ENCODE data around the gene TAF11L5.
"Not testable (repeated sequence)": the region's sequence is repeated elsewhere in the genome, so short reads cannot be mapped to it uniquely, and the experiment has no call there.

Gene TAF11L5

DNA sequence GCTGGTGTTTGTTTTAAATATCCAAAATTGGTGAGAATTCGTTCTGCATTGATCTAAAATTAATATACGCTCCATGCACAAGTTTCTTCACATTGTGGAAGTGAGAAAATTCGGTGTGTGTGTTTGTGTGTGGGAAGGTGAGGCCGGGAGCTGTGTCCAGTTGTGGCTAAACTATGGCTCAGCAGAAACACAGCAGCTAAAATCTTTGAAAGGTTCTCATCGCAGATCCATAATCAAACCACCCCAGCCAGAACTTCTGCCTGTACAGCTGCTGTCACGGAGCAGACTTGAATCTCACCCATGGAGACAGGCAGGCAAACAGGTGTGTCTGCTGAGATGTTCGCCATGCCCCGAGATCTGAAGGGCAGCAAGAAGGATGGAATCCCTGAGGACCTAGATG, 27.1 kb upstream of the TAF11L5 start, which contains the start of gene TAF11L2:
TSS of gene TAF11L2 (plus strand) at position 301 of the 400 bp plus-strand sequence.
- not testable (repeated sequence) for H3K27ac ChIP-seq (ENCODE audit: low read depth in 2 of 2, low read length in 2 of 2); H3K9ac ChIP-seq (ENCODE audit: low read depth in 1 of 2, low read length in 2 of 2); H3K27me3 ChIP-seq (ENCODE audit: control insufficient read depth in 2 of 2, insufficient read depth in 2 of 2, low read length in 2 of 2); H3K9me3 ChIP-seq (ENCODE audit: control insufficient read depth in 2 of 2, low read length in 2 of 2); H3K36me3 ChIP-seq (ENCODE audit: control insufficient read depth in 2 of 2, insufficient read depth in 2 of 2, low read length in 2 of 2); H3K4me3 ChIP-seq (ENCODE audit: low read length in 2 of 2); H3K4me1 ChIP-seq (ENCODE audit: control insufficient read depth in 2 of 2, insufficient read depth in 2 of 2, low read length in 2 of 2)

DNA sequence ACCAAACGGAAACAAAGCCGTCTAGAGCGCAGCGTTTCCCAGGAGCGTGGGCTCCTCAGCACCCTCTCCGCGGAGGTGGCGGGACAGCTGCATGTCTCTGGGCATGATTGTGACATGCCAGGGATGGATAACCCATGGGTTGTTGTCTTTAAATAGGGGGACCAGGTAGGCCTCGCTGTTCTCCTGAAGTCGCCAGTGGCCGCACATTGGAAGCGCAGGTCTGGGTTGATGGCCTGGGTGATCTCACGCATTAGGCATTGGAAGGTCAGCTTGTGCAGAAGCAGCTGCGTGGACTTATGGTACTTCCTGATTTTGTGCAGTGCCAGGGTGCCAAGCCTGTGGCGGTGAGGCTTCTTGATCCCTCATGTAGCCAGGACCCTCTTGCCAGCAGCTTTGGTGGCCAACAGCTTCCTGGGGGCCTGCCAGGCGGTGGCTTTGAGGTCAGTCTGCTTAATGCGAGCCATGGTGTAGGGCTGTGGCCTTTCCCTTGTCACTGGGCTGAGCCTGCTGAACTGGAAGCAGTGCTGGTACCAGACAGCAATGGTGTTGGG, 13.2 kb upstream of the TAF11L5 start:
- H3K4me3 ChIP-seq (ENCODE audit: low read length in 2 of 2) = no peak overlapping the region
- no peaks in the 10 kb centered on the region for H3K9me3 ChIP-seq (ENCODE audit: control insufficient read depth in 2 of 2, low read length in 2 of 2)
- no peak overlapping the region for H3K27ac ChIP-seq (ENCODE audit: low read depth in 2 of 2, low read length in 2 of 2)
- H3K4me1 ChIP-seq (ENCODE audit: control insufficient read depth in 2 of 2, insufficient read depth in 2 of 2, low read length in 2 of 2) = no peaks in the 10 kb centered on the region
- H3K9ac ChIP-seq (ENCODE audit: low read depth in 1 of 2, low read length in 2 of 2) = no peak overlapping the region
- no peaks in the 10 kb centered on the region for H3K36me3 ChIP-seq (ENCODE audit: control insufficient read depth in 2 of 2, insufficient read depth in 2 of 2, low read length in 2 of 2)
- no peaks in the 10 kb centered on the region for H3K27me3 ChIP-seq (ENCODE audit: control insufficient read depth in 2 of 2, insufficient read depth in 2 of 2, low read length in 2 of 2)

DNA sequence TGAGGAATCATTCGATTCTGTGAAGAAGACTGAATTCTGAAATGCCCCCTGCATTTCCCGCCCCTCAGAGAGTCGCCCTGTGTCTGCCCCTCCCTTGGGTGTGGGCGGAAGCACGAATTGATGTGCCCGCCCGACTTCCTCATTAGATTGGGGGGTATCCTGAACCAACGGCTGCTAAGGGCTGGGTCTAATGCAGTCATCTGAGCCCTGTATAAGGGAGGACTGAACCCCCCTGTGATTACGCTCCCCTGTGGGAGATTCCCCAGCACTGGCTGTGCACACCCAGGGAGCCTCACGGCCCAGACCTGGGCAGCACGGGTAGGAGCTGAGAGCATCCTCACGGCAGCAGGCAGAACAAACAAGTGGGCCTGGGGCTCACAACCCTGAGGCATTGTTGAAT, 7.5 kb upstream of the TAF11L5 start:
- H3K9me3 ChIP-seq (ENCODE audit: control insufficient read depth in 2 of 2, low read length in 2 of 2); H3K4me1 ChIP-seq (ENCODE audit: control insufficient read depth in 2 of 2, insufficient read depth in 2 of 2, low read length in 2 of 2); H3K27ac ChIP-seq (ENCODE audit: low read depth in 2 of 2, low read length in 2 of 2); H3K4me3 ChIP-seq (ENCODE audit: low read length in 2 of 2); H3K36me3 ChIP-seq (ENCODE audit: control insufficient read depth in 2 of 2, insufficient read depth in 2 of 2, low read length in 2 of 2); H3K9ac ChIP-seq (ENCODE audit: low read depth in 1 of 2, low read length in 2 of 2); H3K27me3 ChIP-seq (ENCODE audit: control insufficient read depth in 2 of 2, insufficient read depth in 2 of 2, low read length in 2 of 2): not testable (repeated sequence)

DNA sequence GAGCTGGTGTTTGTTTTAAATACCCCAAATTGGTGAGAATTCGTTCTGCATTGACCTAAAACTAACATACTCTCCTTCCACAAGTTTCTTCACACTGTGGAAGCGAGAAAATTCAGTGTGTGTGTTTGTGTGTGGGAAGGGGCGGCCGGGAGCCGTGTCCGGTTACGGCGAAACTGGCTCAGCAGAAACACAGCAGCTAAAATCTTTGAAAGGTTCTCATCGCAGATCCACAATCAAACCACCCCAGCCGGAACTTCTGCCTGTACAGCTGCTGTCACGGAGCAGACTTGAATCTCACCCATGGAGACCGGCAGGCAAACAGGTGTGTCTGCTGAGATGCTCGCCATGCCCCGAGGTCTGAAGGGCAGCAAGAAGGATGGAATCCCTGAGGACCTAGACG, 7.0 kb upstream of the TAF11L5 start, which contains the start of gene TAF11L3:
TSS of gene TAF11L3 (plus strand) at position 301 of the 400 bp plus-strand sequence.
- H3K4me3 ChIP-seq (ENCODE audit: low read length in 2 of 2); H3K9ac ChIP-seq (ENCODE audit: low read depth in 1 of 2, low read length in 2 of 2); H3K9me3 ChIP-seq (ENCODE audit: control insufficient read depth in 2 of 2, low read length in 2 of 2); H3K27me3 ChIP-seq (ENCODE audit: control insufficient read depth in 2 of 2, insufficient read depth in 2 of 2, low read length in 2 of 2); H3K36me3 ChIP-seq (ENCODE audit: control insufficient read depth in 2 of 2, insufficient read depth in 2 of 2, low read length in 2 of 2); H3K4me1 ChIP-seq (ENCODE audit: control insufficient read depth in 2 of 2, insufficient read depth in 2 of 2, low read length in 2 of 2); H3K27ac ChIP-seq (ENCODE audit: low read depth in 2 of 2, low read length in 2 of 2): not testable (repeated sequence)

DNA sequence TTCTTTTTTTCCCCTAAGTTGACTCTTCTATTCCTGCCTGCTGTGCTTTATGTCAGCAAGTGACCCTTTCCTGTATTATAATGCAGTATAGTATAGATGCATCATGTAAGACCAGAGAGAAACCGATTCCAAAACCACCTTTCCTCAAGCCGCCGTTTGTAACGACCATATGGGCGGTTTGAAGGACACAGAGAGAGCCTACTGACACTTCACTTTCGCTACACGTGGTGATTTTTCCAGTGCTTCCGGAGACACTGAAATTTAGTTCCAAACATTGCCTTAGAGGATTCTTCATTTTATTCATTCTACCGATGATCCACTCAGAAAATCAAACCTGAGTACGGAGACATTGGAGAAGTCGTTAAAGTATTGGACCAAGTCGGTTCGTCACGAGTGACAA, 5.5 kb upstream of the TAF11L5 start:
- H3K9ac ChIP-seq (ENCODE audit: low read depth in 1 of 2, low read length in 2 of 2); H3K4me1 ChIP-seq (ENCODE audit: control insufficient read depth in 2 of 2, insufficient read depth in 2 of 2, low read length in 2 of 2); H3K27me3 ChIP-seq (ENCODE audit: control insufficient read depth in 2 of 2, insufficient read depth in 2 of 2, low read length in 2 of 2): not testable (repeated sequence)

GRCh38 chr5:17521501-17521900, 3.5 kb upstream of the TAF11L5 start, which contains the start of gene TAF11L4:
TAF11L4 (plus strand) TSS chr5:17521801.
- not testable (repeated sequence) for H3K4me3 ChIP-seq (ENCODE audit: low read length in 2 of 2); H3K36me3 ChIP-seq (ENCODE audit: control insufficient read depth in 2 of 2, insufficient read depth in 2 of 2, low read length in 2 of 2); H3K27me3 ChIP-seq (ENCODE audit: control insufficient read depth in 2 of 2, insufficient read depth in 2 of 2, low read length in 2 of 2); H3K4me1 ChIP-seq (ENCODE audit: control insufficient read depth in 2 of 2, insufficient read depth in 2 of 2, low read length in 2 of 2); H3K9me3 ChIP-seq (ENCODE audit: control insufficient read depth in 2 of 2, low read length in 2 of 2); H3K9ac ChIP-seq (ENCODE audit: low read depth in 1 of 2, low read length in 2 of 2); H3K27ac ChIP-seq (ENCODE audit: low read depth in 2 of 2, low read length in 2 of 2)

More for the DNA sequence above, 5.5 kb upstream of the TAF11L5 start:
- H3K36me3 ChIP-seq (ENCODE audit: control insufficient read depth in 2 of 2, insufficient read depth in 2 of 2, low read length in 2 of 2); H3K4me3 ChIP-seq (ENCODE audit: low read length in 2 of 2); H3K9me3 ChIP-seq (ENCODE audit: control insufficient read depth in 2 of 2, low read length in 2 of 2); H3K27ac ChIP-seq (ENCODE audit: low read depth in 2 of 2, low read length in 2 of 2): not testable (repeated sequence)

- H3K4me1 ChIP-seq (ENCODE audit: control insufficient read depth in 2 of 2, insufficient read depth in 2 of 2, low read length in 2 of 2); H3K9ac ChIP-seq (ENCODE audit: low read depth in 1 of 2, low read length in 2 of 2); H3K4me3 ChIP-seq (ENCODE audit: low read length in 2 of 2); H3K9me3 ChIP-seq (ENCODE audit: control insufficient read depth in 2 of 2, low read length in 2 of 2); H3K27ac ChIP-seq (ENCODE audit: low read depth in 2 of 2, low read length in 2 of 2); H3K27me3 ChIP-seq (ENCODE audit: control insufficient read depth in 2 of 2, insufficient read depth in 2 of 2, low read length in 2 of 2); H3K36me3 ChIP-seq (ENCODE audit: control insufficient read depth in 2 of 2, insufficient read depth in 2 of 2, low read length in 2 of 2): not testable (repeated sequence)
Measured at GRCh38 chr5:17526504-17526903, 1.5 kb downstream of the TAF11L5 start.

DNA sequence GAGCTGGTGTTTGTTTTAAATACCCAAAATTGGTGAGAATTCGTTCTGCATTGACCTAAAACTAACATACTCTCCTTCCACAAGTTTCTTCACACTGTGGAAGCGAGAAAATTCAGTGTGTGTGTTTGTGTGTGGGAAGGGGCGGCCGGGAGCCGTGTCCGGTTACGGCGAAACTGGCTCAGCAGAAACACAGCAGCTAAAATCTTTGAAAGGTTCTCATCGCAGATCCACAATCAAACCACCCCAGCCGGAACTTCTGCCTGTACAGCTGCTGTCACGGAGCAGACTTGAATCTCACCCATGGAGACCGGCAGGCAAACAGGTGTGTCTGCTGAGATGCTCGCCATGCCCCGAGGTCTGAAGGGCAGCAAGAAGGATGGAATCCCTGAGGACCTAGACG, 3.3 kb downstream of the TAF11L5 start, which contains the start of gene TAF11L6:
TSS of gene TAF11L6 (plus strand) at position 301 of the 400 bp plus-strand sequence.
- not testable (repeated sequence) for H3K4me3 ChIP-seq (ENCODE audit: low read length in 2 of 2); H3K36me3 ChIP-seq (ENCODE audit: control insufficient read depth in 2 of 2, insufficient read depth in 2 of 2, low read length in 2 of 2); H3K27ac ChIP-seq (ENCODE audit: low read depth in 2 of 2, low read length in 2 of 2); H3K27me3 ChIP-seq (ENCODE audit: control insufficient read depth in 2 of 2, insufficient read depth in 2 of 2, low read length in 2 of 2); H3K9ac ChIP-seq (ENCODE audit: low read depth in 1 of 2, low read length in 2 of 2); H3K4me1 ChIP-seq (ENCODE audit: control insufficient read depth in 2 of 2, insufficient read depth in 2 of 2, low read length in 2 of 2); H3K9me3 ChIP-seq (ENCODE audit: control insufficient read depth in 2 of 2, low read length in 2 of 2)

Data from mucosa of rectum (tissue), 2 donors.